GM18868 (cell line): ENCODE measurements around the gene ARFGAP3.
A peak's percentile ranks its signal among the peaks of the same experiment; 100 is the strongest.

Experiments
- ATAC-seq: cut with Tn5 transposase; IDR thresholded peaks from one replicate; pipeline ENCODE4 v1.9.1; 2021; ENCODE audit warnings: mild to moderate bottlenecking, moderate library complexity; ENCODE audit not compliant: unreplicated experiment

Gene ARFGAP3, protein sequence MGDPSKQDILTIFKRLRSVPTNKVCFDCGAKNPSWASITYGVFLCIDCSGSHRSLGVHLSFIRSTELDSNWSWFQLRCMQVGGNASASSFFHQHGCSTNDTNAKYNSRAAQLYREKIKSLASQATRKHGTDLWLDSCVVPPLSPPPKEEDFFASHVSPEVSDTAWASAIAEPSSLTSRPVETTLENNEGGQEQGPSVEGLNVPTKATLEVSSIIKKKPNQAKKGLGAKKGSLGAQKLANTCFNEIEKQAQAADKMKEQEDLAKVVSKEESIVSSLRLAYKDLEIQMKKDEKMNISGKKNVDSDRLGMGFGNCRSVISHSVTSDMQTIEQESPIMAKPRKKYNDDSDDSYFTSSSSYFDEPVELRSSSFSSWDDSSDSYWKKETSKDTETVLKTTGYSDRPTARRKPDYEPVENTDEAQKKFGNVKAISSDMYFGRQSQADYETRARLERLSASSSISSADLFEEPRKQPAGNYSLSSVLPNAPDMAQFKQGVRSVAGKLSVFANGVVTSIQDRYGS

DNA sequence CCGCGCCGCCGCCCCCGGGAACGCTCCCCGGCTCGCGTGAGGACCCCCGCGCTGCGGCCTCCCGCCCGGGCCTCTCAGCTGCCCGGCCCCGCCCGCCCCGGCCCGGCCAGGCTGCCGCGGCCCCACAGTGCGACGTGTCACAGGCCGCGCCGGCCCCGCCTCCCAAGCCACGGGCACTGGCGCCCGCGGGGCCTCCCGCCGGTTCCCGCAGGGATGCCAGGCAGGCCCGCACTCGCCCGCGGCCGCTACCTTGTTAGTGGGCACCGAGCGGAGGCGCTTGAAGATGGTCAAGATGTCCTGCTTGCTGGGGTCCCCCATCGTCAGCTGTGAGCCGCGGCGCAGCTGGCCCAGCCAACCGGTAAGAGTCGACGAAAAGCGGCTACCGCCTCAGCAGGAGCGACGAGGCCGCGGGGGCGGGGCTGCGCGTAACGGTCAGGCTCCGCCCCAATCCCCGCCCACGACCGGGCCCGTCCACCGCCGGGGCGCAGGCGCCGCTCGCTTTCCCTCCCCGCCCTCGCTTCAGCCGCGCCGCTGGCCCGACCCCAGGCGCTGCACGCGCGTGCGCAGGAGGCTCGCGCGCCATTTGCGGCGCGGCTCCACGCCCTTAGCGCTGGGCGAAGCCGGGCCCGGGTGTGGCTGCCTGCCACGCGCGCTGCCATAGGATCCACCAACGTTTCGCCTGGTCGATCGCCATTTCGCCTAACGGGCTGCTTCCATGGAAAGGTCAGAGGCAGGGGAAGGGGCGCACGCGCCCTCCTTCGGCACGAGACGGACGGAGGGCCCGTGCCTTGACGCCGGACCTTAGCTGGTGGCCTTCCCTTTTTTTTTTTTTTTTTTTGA is at the start of gene ARFGAP3:
Gene ARFGAP3, minus strand, starts transcription at position 409 of the 840 bp plus-strand sequence. Its CDS starts 91 bp downstream, at position 318.
- peak; percentile 79 for ATAC-seq

DNA sequence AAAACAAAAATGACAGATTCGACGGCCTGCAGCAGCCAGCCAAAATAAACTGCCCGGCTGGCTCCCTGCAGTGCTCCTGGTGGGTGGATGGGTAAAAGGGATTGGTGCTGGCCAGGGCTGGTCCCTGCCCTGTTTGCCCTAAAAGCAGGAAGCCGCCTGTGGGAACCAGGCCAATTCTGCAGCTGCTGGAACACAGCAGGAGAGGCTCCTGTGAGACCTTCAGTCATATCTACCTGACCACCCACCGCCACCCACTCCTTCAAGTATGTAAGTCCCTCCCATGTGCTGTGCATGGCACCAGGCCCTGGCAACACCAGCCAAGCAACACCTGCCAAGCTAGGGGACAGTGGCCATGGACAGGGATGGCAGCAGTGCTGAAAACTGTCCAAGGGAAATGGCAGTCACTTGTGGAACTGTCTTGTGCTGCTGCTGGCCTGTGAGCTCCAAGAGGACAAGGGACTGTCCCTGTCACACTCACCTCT is 48.7 kb upstream of the ARFGAP3 start:
- no peak for ATAC-seq

GRCh38 chr22:42905217-42905616 is 48.1 kb upstream of the ARFGAP3 start:
- ATAC-seq = no peak

DNA sequence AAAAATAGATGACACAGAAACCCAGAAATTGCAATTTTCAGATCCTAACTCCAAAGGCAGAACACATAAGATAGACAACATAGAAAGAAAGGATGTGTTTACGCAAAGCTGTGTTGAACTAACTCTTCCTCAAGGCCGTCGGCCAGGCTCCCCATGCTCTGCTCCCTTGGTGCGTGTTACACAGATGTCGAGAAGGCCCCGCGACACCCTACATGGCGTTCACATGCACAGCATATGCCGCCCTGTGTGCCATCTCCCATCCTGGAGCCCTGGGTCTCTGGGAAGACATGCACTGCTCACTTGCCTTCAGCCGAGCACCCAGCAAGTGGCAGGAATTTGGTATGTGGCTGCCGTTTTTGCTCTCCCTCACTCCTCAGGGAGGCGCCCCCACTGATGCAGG is 47.0 kb upstream of the ARFGAP3 start:
- no peak for ATAC-seq

DNA sequence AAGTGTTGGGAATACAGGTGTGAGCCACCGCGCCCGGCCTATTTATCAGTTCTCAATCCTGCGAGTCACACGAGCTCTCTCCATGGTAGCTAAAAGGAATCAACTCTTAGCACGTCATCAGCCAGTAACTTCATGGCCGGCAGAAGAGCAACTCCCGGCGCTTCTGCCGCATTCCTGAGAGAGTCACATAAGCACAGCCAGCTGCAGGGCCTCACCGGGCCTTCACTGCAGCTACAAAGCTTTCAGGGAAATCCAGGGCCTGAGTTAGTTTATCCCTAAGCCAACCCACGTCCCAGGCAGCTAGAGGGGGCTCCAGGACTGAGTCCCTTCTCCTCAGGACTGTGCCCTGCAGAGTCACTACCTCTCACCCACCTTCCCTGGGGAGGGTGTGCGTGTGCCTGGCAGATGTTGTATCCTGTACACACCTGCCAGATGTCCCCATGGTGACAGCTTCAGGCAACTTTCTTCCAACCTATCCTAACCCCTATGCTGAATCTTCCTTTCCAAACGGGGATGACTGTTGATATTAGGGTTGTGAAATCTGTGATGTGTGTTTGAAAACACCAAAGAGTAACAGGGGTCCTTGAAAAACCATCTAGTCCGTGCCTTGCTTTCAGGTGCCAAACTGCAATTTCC is 45.9 kb upstream of the ARFGAP3 start:
- ATAC-seq = no peak

- no peak for ATAC-seq
Measured at GRCh38 chr22:42901790-42902508, 44.9 kb upstream of the ARFGAP3 start.

DNA sequence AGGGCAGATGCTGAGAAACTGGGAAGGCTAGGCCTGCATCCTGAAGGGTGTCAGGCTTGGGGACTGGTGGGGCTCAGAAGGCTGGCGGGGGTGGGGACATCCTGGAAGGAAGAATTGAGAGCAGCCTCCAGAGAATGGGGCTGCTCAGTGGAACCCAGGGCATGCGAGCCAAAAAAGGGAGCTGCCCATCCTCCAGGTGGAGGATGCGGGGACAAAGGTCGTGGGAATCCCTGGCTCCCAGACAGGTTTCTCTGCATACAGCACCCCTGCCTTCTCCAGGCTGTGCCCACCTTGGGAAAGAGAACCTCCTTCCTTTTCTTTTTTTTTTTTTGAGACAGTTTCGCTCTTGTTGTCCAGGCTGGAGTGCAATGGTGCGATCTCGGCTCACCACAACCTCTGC is 40.9 kb upstream of the ARFGAP3 start:
- ATAC-seq = no peak

DNA sequence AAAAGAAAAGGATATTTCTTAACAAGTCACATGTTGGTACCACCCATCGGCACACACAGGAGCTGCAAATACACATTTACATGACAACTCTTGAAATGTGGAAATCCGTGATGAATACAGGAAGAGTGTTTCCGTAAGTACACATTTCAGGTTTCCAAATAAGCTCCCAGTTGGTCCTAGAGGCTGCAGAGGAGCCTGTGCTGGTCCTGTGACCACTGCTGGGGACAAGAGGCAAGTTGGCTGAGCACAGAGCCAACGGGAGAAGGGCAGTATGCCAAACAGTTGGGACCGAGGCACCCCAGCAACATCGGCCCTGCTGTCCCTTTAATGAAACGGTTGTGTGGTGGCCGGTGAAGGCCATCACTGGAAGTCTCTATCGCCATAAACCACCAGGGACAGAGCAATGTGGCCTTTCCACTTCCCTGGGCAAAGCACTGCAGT is 38.5 kb upstream of the ARFGAP3 start:
- no peak for ATAC-seq

- no peak for ATAC-seq
Measured at GRCh38 chr22:42895087-42895486, 38.0 kb upstream of the ARFGAP3 start.

- ATAC-seq = no peak
Measured at GRCh38 chr22:42893371-42894150, 36.5 kb upstream of the ARFGAP3 start.

- no peak for ATAC-seq
Measured at GRCh38 chr22:42892571-42893316, 35.7 kb upstream of the ARFGAP3 start.

GRCh38 chr22:42892156-42892555 is 35.1 kb upstream of the ARFGAP3 start:
- ATAC-seq = no peak

GRCh38 chr22:42891696-42892095 is 34.6 kb upstream of the ARFGAP3 start:
- no peak for ATAC-seq

DNA sequence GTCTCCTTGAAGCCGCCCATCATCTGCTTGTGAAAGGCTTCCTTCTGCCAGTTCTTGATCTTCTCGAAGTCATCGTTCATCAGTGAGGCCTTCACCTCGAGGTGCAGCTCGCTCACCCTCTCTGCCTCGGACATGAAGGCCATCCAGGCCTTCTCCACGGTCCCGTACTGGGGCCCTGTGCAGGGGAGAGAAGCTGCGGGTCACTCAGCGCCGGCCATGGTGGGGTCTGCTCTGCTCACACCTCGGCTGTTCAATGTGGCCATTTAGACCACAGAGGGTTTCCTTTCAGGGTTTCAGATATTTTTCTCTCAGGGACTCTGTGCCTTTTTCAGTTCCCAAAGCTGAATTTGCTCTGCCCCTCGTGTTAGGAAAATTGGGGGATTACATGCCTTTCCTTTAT is 33.9 kb upstream of the ARFGAP3 start:
- no peak for ATAC-seq

- ATAC-seq = peak; percentile 59
Measured at GRCh38 chr22:42889304-42889703, 32.2 kb upstream of the ARFGAP3 start.

GRCh38 chr22:42887523-42888507 is 30.7 kb upstream of the ARFGAP3 start:
- ATAC-seq = no peak

DNA sequence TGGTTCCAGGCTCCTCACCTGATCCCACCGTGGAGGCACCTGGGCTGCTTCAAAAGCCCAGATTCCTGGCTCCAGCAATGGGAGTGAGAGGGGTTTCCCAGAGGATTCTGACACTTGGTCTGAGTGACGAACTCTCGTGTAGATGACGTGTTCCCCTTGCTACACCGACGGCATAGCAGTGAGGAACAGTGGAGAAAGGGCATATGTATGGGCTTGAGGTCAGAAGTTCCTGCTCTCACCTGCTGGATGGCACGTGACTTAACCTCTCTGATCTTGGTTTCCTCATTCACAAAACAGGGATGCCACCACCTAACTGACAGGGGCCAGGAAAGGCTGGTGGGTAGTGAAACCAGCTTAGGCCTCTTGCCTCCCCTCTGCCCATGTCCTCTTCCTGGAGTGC is 30.0 kb upstream of the ARFGAP3 start:
- ATAC-seq = no peak

DNA sequence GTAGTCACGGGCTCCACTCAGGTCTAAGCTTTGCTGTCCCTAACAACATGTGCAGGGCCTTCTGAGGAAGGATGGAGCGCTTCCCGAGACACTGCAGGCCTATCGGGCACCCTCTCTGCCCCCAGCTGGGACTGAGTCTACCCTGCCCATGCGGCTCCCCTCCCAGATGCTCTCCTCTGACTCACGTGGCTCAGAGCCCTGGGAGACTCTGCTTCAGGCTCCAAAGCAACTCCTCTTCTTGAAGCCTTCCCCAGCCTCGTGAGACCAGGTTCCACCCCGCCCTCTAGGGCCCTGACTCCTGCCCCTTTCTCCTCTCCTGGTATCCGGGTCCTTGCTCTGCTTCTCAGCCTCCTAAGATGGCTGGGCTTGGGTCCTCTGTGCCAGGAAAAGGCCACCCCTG is 28.4 kb upstream of the ARFGAP3 start:
- no peak for ATAC-seq
